Nephron (organoid): ENCODE measurements around the gene MBD6.
"Not testable (repeated sequence)": the region's sequence is repeated elsewhere in the genome, so short reads cannot be mapped to it uniquely, and the experiment has no call there.

Source experiments
- H3K27ac Mint-ChIP-seq, 3 experiments: 2 replicates each; pipeline ENCODE4 v1.8.0; 2020; ENCODE audit warnings: mixed read lengths in 3 of 3, mild to moderate bottlenecking in 2 of 3, moderate library complexity in 1 of 3
- H3K27me3 Mint-ChIP-seq: 2 replicates; pipeline ENCODE4 v1.8.0; 2021; ENCODE audit warnings: low read depth, mild to moderate bottlenecking, moderate library complexity, mixed read lengths
- H3K36me3 Mint-ChIP-seq: 2 replicates; pipeline ENCODE4 v1.8.0; 2020; ENCODE audit warnings: low read depth, mixed read lengths
- H3K4me1 Mint-ChIP-seq: 2 replicates; pipeline ENCODE4 v1.8.0; 2020; ENCODE audit warnings: mixed read lengths
- H3K4me3 Mint-ChIP-seq, 3 experiments: 2 replicates each; pipeline ENCODE4 v1.8.0; 2020; ENCODE audit warnings: mild to moderate bottlenecking in 3 of 3, mixed read lengths in 3 of 3, moderate library complexity in 2 of 3
- H3K9me3 Mint-ChIP-seq: 2 replicates; pipeline ENCODE4 v1.8.0; 2020; ENCODE audit warnings: mixed read lengths
- TF ChIP-seq, protein P1 (sequence below), 3 experiments: fragments of 200-600 bp; sonication (generic); IDR thresholded peaks; one replicate each; pipeline ENCODE4 v1.5.0; 2021; ENCODE audit warnings: antibody characterized with exemption in 3 of 3; ENCODE audit not compliant: unreplicated experiment in 3 of 3

The MBD6 gene

DNA sequence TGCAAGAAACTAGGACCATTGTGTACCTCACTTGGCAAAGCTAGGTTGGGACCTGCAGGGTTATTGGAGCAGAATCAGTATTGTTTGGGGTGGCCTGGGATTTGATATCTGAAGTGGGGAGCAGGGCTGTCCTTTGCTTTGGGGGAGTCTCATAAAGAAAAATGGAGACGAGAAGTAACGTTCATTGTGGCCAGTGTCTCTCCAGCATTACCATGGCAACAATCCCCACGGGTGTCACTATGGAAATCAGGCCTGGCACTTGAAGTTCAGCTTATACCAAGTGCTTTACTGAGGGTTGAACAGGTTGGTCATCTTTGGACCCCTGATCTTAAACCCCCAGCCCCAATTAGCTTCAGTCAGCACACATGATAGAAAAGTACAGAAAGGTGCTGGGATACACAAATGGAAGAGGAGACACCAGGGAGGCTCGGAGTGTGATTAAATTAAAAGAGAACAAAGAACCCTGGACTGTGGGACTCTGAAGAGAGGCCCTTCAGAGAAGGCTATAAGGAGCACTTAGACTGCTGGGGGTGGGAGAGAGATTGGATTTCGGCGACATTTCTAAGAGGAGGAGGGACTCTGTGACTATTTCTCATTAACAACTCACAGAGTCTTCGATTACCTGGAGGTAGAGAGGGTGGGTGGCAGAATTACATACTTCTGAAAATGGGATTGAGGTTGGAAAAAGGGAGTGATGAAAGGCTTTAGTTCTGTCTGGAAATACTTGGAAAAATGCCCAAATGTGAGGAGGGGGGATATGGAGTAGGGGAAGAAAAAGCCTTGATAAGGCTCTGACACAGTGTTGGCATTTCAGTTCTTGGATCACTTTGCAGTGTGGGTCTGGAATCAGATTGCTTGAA lies 30.9 kb downstream of the MBD6 start:
- Mint-ChIP-seq H3K4me3 (no peak overlapping the region), H3K27me3 (peaks cover 61% of the 10 kb centered on the region), H3K4me1 (peaks cover 12% of the 10 kb centered on the region), H3K9me3 (no peaks in the 10 kb centered on the region), H3K36me3 (no peaks in the 10 kb centered on the region), H3K27ac (no peak overlapping the region)
- TF ChIP-seq, protein P1, sequence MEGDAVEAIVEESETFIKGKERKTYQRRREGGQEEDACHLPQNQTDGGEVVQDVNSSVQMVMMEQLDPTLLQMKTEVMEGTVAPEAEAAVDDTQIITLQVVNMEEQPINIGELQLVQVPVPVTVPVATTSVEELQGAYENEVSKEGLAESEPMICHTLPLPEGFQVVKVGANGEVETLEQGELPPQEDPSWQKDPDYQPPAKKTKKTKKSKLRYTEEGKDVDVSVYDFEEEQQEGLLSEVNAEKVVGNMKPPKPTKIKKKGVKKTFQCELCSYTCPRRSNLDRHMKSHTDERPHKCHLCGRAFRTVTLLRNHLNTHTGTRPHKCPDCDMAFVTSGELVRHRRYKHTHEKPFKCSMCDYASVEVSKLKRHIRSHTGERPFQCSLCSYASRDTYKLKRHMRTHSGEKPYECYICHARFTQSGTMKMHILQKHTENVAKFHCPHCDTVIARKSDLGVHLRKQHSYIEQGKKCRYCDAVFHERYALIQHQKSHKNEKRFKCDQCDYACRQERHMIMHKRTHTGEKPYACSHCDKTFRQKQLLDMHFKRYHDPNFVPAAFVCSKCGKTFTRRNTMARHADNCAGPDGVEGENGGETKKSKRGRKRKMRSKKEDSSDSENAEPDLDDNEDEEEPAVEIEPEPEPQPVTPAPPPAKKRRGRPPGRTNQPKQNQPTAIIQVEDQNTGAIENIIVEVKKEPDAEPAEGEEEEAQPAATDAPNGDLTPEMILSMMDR (IDR thresholded peaks at IDR 0.05; ENCODE audit: unreplicated experiment in 3 of 3) = no peak

DNA sequence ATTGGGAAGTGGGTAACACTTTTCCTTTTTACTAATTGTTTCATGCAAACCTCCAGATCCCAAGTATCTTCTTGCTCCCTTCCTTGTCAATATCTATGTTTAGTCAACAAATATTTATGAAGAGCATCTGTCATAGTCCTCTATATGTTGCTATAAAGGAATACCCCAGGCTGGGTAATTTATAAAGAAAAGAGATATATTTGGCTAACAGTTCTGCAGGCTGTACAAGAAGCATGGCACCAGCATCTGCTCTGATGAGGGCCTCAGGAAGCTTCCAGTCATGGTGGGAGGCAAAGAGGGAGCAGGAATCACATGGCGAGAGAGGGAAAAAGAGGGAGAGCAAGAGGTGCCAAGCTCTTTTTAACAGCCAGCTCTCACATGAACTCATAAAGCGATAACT lies 31.8 kb downstream of the MBD6 start:
- H3K27me3 Mint-ChIP-seq = peaks cover 52% of the 10 kb centered on the region
- H3K36me3 Mint-ChIP-seq = no peaks in the 10 kb centered on the region
- H3K4me3 Mint-ChIP-seq = no peak overlapping the region
- peaks cover 12% of the 10 kb centered on the region for H3K4me1 Mint-ChIP-seq
- no peaks in the 10 kb centered on the region for H3K9me3 Mint-ChIP-seq
- H3K27ac Mint-ChIP-seq = no peak overlapping the region
- TF ChIP-seq, protein P1 (IDR thresholded peaks at IDR 0.05; ENCODE audit: unreplicated experiment in 3 of 3) = no peak

DNA sequence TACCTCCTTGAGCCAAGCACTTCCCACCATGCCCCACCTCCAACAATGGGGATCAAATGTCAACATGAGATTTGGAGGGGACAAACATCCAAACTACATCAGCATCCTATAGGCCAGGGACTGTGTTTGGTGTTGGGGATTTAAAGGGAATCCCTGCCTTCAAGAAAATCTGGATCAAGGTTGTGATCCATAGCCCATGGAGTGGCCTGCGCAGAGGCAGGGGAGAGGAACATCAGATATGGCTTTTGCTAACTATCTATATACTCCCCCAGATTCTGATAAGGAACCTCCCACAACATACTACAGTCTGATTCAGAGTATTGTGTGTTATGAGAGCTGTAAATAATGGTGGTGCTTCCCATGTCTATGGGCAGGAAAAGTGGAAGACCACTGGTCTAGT lies 32.3 kb downstream of the MBD6 start:
- H3K27ac Mint-ChIP-seq = no peak overlapping the region

DNA sequence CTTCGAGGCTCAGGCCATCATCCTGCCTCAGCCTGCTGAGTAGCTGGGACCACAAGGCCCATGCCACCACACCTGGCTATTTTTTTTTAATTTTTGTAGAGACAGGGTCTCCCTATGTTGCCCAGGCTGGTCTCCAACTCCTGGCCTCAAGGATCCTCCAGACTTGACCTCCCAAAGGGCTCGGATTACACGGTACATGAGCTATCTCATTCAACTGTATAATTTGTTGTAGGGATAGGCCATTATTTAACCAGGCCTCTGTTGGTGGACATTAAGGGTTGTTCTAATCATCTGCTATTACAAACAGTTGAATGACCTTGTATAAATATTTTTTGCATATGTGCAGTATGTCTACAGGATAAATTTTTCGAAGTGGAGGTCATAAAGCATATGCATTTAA lies 36.2 kb downstream of the MBD6 start:
- H3K36me3 Mint-ChIP-seq = no peaks in the 10 kb centered on the region
- H3K27me3 Mint-ChIP-seq = peaks cover 26% of the 10 kb centered on the region
- H3K9me3 Mint-ChIP-seq = no peaks in the 10 kb centered on the region
- TF ChIP-seq, protein P1 (IDR thresholded peaks at IDR 0.05; ENCODE audit: unreplicated experiment in 3 of 3) = no peak
- no peak overlapping the region for H3K4me3 Mint-ChIP-seq
- H3K4me1 Mint-ChIP-seq = peaks cover 1% of the 10 kb centered on the region
- H3K27ac Mint-ChIP-seq = no peak overlapping the region

More for the DNA sequence above, 32.3 kb downstream of the MBD6 start:
- Mint-ChIP-seq H3K4me1 (peaks cover 12% of the 10 kb centered on the region), H3K27me3 (peaks cover 47% of the 10 kb centered on the region), H3K36me3 (no peaks in the 10 kb centered on the region), H3K4me3 (no peak overlapping the region), H3K9me3 (no peaks in the 10 kb centered on the region)
- TF ChIP-seq, protein P1 (IDR thresholded peaks at IDR 0.05; ENCODE audit: unreplicated experiment in 3 of 3) = no peak

DNA sequence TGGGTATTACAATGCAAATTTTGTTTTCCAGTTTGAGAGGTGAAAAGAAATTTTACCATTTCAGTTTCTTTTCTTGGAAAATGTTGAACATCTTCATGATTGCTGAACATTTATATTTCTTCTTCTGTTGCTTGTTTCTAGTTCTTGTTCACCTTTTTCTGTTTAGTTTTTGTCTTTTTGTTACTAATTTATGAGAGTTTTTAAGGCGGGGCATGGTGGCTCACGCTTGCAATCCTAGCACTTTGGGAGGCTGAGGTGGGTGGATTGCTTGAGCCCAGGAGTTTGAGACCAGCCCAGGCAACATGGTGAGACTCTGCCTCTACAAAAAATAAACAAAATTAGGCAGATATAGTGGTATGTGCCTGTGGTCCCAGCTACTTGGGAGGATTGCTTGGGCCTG lies 37.9 kb downstream of the MBD6 start:
- TF ChIP-seq, protein P1 (IDR thresholded peaks at IDR 0.05; ENCODE audit: unreplicated experiment in 3 of 3) = no peak
- H3K36me3 Mint-ChIP-seq = no peaks in the 10 kb centered on the region
- no peaks in the 10 kb centered on the region for H3K4me1 Mint-ChIP-seq
- no peak overlapping the region for H3K4me3 Mint-ChIP-seq
- no peaks in the 10 kb centered on the region for H3K9me3 Mint-ChIP-seq
- H3K27ac Mint-ChIP-seq = no peak overlapping the region
- H3K27me3 Mint-ChIP-seq = peaks cover 33% of the 10 kb centered on the region

DNA sequence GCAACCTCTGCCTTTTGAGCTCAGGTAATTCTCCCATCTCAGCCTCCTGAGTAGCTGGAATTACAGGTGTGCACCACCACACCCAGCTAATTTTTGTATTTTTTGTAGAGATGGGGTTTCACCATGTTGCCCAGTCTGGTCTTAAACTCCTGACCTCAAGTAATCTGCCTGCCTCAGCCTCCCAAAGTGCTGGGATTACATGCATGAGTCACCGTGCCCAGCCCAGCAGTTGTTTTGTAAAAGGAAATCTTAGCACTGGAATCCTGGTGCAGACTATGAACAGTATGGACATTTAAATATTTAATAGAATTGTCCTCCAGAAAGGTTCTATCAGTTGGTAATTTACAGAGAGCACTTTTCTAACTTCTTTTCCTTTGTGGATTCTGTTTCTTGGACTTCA lies 38.5 kb downstream of the MBD6 start:
- H3K36me3 Mint-ChIP-seq, H3K4me1 Mint-ChIP-seq, H3K9me3 Mint-ChIP-seq, H3K4me3 Mint-ChIP-seq, H3K27ac Mint-ChIP-seq: not testable (repeated sequence)
- peaks cover 32% of the 10 kb centered on the region for H3K27me3 Mint-ChIP-seq
